Esophagus muscularis mucosa (tissue), 4 donors: ENCODE data around the gene TNRC6C. TPM values are rescaled to one million over a fixed set of nuclear protein-coding genes. Genes with fewer than 3 reads are reported as not detected.

Experiments
- DNase-seq: peaks from one replicate; pipeline ENCODE4 v3.0.0-alpha.2; 2017; ENCODE audit errors: extremely low spot score
- H3K27ac ChIP-seq, 4 donors: fragments of 200-600 bp; sonication (generic); replicated peaks in 1 of 4; 1 replicate in 3 of 4; 2 replicates in 1 of 4; pipeline ENCODE4 v1.5.1; 2016 to 2019; ENCODE audit warnings: mild to moderate bottlenecking in 1 of 4
- H3K27me3 ChIP-seq, 4 donors: fragments of 200-600 bp; sonication (generic); one replicate each; pipeline versions ENCODE4 v1.5.1 to v1.6.0; 2016 to 2019
- H3K36me3 ChIP-seq, 4 donors: fragments of 200-600 bp; sonication (generic); one replicate each; pipeline ENCODE4 v1.5.1; 2016 to 2019
- H3K4me1 ChIP-seq, 4 donors: fragments of 200-600 bp; sonication (generic); one replicate each; pipeline ENCODE4 v1.5.1; 2016 to 2019
- H3K4me3 ChIP-seq, 4 donors: fragments of 200-600 bp; sonication (generic); 1 replicate in 2 of 4; 2 replicates in 2 of 4; pipeline ENCODE4 v1.5.1; 2016 to 2019; ENCODE audit warnings: mild to moderate bottlenecking in 4 of 4, moderate library complexity in 1 of 4
- H3K9me3 ChIP-seq, 4 donors: fragments of 200-600 bp; sonication (generic); 1 replicate in 3 of 4; 2 replicates in 1 of 4; pipeline ENCODE4 v1.5.1; 2016 to 2019
- CTCF ChIP-seq, 3 experiments: fragments of 200-600 bp in 2 of 3; fragments of 450-650 bp in 1 of 3; sonication (generic) in 2 of 3; IDR thresholded peaks; one replicate each; pipeline ENCODE4 v1.5.1; 2017 to 2019; ENCODE audit warnings: antibody characterized with exemption in 3 of 3, mild to moderate bottlenecking in 2 of 3, moderate library complexity in 1 of 3
- EP300 ChIP-seq: sonication (generic); formaldehyde crosslinking; IDR thresholded peaks from one replicate; pipeline ENCODE4 v1.6.1; 2017; ENCODE audit warnings: antibody characterized with exemption
- POLR2A ChIP-seq: fragments of 450-650 bp; IDR thresholded peaks from one replicate; pipeline ENCODE4 v1.6.1; 2017; ENCODE audit warnings: antibody characterized with exemption, moderate library complexity, mild to moderate bottlenecking, low read depth
- POLR2AphosphoS5 ChIP-seq, 2 donors: sonication (generic); formaldehyde crosslinking; IDR thresholded peaks; one replicate each; pipeline ENCODE4 v1.6.1; 2017; ENCODE audit warnings: antibody characterized with exemption in 2 of 2
- WGBS: methylation state at CpG from one replicate; pipeline ENCODE4 v1.1.5; 2018; 5-methylcytosine and 5-hydroxymethylcytosine counted together
- intact Hi-C: fragments of 100-400 bp; cut with DNase I; formaldehyde crosslinking; loops from one replicate; pipeline ENCODE4 v1.15.1; 2023
- total RNA-seq, 4 donors: library from RNA; depleted of rRNA; stranded (reverse); fragments of >200 nt; gene quantifications; one replicate each; pipeline versions ENCODE4 v1.1.0 to v1.2.1, GENCODE V29; 2016

TNRC6C gene
- total RNA-seq, 4 donors from 2014 or later = 21.4 to 31.6 (median 29.0) TPM

GRCh38 chr17:77961741-77962140, 3.2 kb downstream of the TNRC6C start:
- TF ChIP-seq POLR2AphosphoS5 (IDR thresholded peaks at IDR 0.05) (no peak), EP300 (no peak), CTCF (IDR thresholded peaks at IDR 0.05) (no peak), POLR2A (no peak)
- no peaks in the 10 kb centered on the region for H3K27me3 ChIP-seq
- H3K4me1 ChIP-seq = peaks cover 50 to 81% (median 74%) of the 10 kb centered on the region in 4 donors
- H3K9me3 ChIP-seq = no peaks in the 10 kb centered on the region
- DNase-seq = peak; percentile 53
- H3K27ac ChIP-seq = peak overlapping the region; percentile 29 to 96 (median 68)
- no peaks in the 10 kb centered on the region for H3K36me3 ChIP-seq
- intact Hi-C loops = loop anchor here (5.0 kb wide), 1 partner anchor 36 kb away; no protein-coding TSS in a partner anchor
- 57% methylated on average over 4 of the region's 4 CpGs for WGBS
- H3K4me3 ChIP-seq = peak overlapping the region in 2 of 4 donors; percentile 68 to 86

- 69% methylated on average over 6 of the region's 6 CpGs for WGBS
- H3K36me3 ChIP-seq = no peaks in the 10 kb centered on the region
- no peak overlapping the region for H3K4me3 ChIP-seq
- H3K27me3 ChIP-seq = no peaks in the 10 kb centered on the region
- H3K4me1 ChIP-seq = peaks cover 50 to 83% (median 76%) of the 10 kb centered on the region in 4 donors
- H3K27ac ChIP-seq = peak overlapping the region; percentile 29 to 96 (median 68)
- DNase-seq = peak; percentile 26
- no peaks in the 10 kb centered on the region for H3K9me3 ChIP-seq
- intact Hi-C loops = loop anchor here (5.0 kb wide), 1 partner anchor 35 kb away; no protein-coding TSS in a partner anchor
- no peak for TF ChIP-seq CTCF (IDR thresholded peaks at IDR 0.05)
- TF ChIP-seq EP300 = no peak
- TF ChIP-seq POLR2A = no peak
- no peak for TF ChIP-seq POLR2AphosphoS5 (IDR thresholded peaks at IDR 0.05)
These were observed 3.8 kb downstream of the TNRC6C start for GRCh38 chr17:77962348-77962747.

DNA sequence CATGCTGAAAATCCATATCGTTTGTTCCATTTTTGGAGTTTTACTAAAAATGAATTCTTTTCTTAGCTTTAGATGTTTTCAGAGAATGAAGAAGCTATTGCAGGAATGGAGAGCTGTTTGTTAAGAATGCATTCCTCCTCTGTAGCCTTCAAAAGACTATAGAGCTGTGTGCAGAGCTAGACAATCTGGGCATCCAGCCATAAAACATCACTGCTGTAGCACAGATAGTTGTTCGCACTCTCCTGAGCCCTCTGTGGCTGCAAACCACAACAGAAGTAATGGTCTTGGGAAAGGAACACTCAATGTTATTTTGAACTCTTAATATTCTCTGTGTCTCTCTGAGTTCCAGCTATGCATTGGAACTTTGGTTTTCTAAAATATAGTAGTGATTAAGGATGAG, 4.9 kb downstream of the TNRC6C start:
- Histone ChIP-seq H3K36me3 (no peaks in the 10 kb centered on the region), H3K27me3 (no peaks in the 10 kb centered on the region), H3K4me3 (no peak overlapping the region), H3K27ac (peak overlapping the region; percentile 10 to 96 (median 50)), H3K4me1 (peaks cover 50 to 86% (median 78%) of the 10 kb centered on the region in 4 donors), H3K9me3 (no peaks in the 10 kb centered on the region)
- intact Hi-C loops = loop anchor here (5.0 kb wide), 1 partner anchor 34 kb away; no protein-coding TSS in a partner anchor
- TF ChIP-seq CTCF (IDR thresholded peaks at IDR 0.05) (no peak), POLR2A (no peak), POLR2AphosphoS5 (IDR thresholded peaks at IDR 0.05) (peak; percentile 19 to 34), EP300 (no peak)
- DNase-seq = peak; percentile 66
- 16% methylated on average over 2 of the region's 2 CpGs for WGBS

GRCh38 chr17:77965352-77965751, 6.8 kb downstream of the TNRC6C start:
- DNase-seq = no peak
- Histone ChIP-seq H3K4me3 (no peak overlapping the region), H3K9me3 (no peaks in the 10 kb centered on the region), H3K4me1 (peaks cover 53 to 98% (median 90%) of the 10 kb centered on the region in 4 donors), H3K36me3 (no peaks in the 10 kb centered on the region), H3K27ac (peak overlapping the region; percentile 19 to 56 (median 49)), H3K27me3 (no peaks in the 10 kb centered on the region)
- TF ChIP-seq POLR2AphosphoS5 (IDR thresholded peaks at IDR 0.05) (no peak), POLR2A (no peak), EP300 (no peak)
- intact Hi-C loops = loop anchor here (5.0 kb wide), 1 partner anchor 42 kb away; no protein-coding TSS in a partner anchor
- 82% methylated on average over 3 of the region's 3 CpGs for WGBS

- H3K4me1 ChIP-seq = peaks cover 48 to 98% (median 88%) of the 10 kb centered on the region in 4 donors
- no peaks in the 10 kb centered on the region for H3K27me3 ChIP-seq
- H3K27ac ChIP-seq = peak overlapping the region in 1 of 4 donors; percentile 6
- intact Hi-C loops = loop anchor here (5.0 kb wide), 1 partner anchor 41 kb away; no protein-coding TSS in a partner anchor
- H3K9me3 ChIP-seq = no peaks in the 10 kb centered on the region
- no peak for DNase-seq
- WGBS = 64% methylated on average over 2 of the region's 2 CpGs
- TF ChIP-seq EP300 = no peak
- TF ChIP-seq CTCF (IDR thresholded peaks at IDR 0.05) = no peak
- no peak for TF ChIP-seq POLR2AphosphoS5 (IDR thresholded peaks at IDR 0.05)
- no peak for TF ChIP-seq POLR2A
- H3K4me3 ChIP-seq = no peak overlapping the region
- H3K36me3 ChIP-seq = no peaks in the 10 kb centered on the region
These were observed 8.0 kb downstream of the TNRC6C start for GRCh38 chr17:77966476-77966875.
